GM23248 (cell line): Measurements from ENCODE around the gene SPRN.

Experiments
- EZH2 ChIP-seq: fragments of 200-600 bp; sonication (generic); IDR thresholded peaks from 2 replicates; pipeline ENCODE4 v1.6.1; 2018; ENCODE audit warnings: antibody characterized with exemption, mild to moderate bottlenecking; ENCODE audit not compliant: insufficient read depth, poor library complexity, severe bottlenecking
- EZH2phosphoT487 ChIP-seq: fragments of 200-600 bp; sonication (generic); IDR thresholded peaks from 2 replicates; pipeline ENCODE4 v1.6.1; 2018; ENCODE audit warnings: antibody characterized with exemption, moderate library complexity, mild to moderate bottlenecking, low read depth; ENCODE audit not compliant: insufficient read depth

DNA sequence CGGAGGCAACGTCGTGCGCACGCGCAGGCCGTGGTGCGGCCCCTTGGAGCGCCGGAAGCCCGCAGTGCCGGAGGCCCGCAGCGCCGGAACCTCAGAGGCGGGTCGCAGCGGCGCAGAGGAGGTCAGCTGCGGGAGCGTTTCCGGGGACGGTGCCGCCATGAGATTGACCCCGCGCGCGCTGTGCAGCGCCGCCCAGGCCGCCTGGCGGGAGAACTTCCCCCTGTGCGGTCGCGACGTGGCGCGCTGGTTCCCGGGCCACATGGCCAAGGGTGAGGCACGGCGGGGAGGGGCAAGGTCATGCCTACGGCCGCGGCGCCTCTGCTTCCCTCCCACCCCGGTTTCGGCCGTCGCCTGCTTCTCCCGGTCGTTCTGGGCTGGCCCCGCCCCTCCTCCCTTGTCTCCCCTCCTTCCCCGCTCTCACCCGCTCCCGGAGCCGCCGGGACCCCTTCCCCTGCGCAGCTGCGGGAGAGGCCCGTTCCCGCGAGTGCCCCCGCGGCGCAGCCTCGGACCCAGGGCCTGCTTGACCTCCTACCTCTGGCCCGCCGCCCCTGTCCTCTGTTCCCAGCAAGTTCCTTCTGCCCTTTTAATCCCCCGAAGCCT, 30.3 kb downstream of the SPRN start, which contains the start of gene MTG1:
- no peak for TF ChIP-seq EZH2phosphoT487
- no peak for TF ChIP-seq EZH2
